HepG2 (cell line): ENCODE data around the gene LCN12. TPM values are rescaled to one million over a fixed set of nuclear protein-coding genes. Genes with fewer than 3 reads are reported as not detected.

Source experiments
- ARNTL ChIP-seq: sonication (generic); formaldehyde crosslinking; IDR thresholded peaks from 2 replicates; pipeline ENCODE4 v1.4.0; 2020; ENCODE audit warnings: mild to moderate bottlenecking, missing genetic modification reagents
- ATRX ChIP-seq: sonication (generic); formaldehyde crosslinking; IDR thresholded peaks from 2 replicates; pipeline ENCODE4 v1.4.0; 2020; ENCODE audit warnings: missing genetic modification reagents, borderline replicate concordance
- HHEX ChIP-seq: IDR thresholded peaks from 2 replicates; pipeline ENCODE4 v1.6.1; 2016; ENCODE audit warnings: control low read depth
- JDP2 ChIP-seq: sonication (generic); formaldehyde crosslinking; IDR thresholded peaks from 2 replicates; pipeline ENCODE4 v1.8.1; 2022; ENCODE audit warnings: missing genetic modification reagents, borderline replicate concordance
- MAFK ChIP-seq, 2 experiments: IDR thresholded peaks in 1 of 2; conservative IDR thresholded peaks in 1 of 2; 2 replicates each; pipeline ENCODE4 v1.6.1; 2011; ENCODE audit warnings: improper control_type of control experiment in 2 of 2, low read length in 2 of 2
- PITX1 ChIP-seq: sonication (generic); formaldehyde crosslinking; IDR thresholded peaks from 2 replicates; pipeline ENCODE4 v1.5.1; 2020; ENCODE audit warnings: mild to moderate bottlenecking, missing genetic modification reagents
- PRMT3 ChIP-seq: sonication (generic); formaldehyde crosslinking; IDR thresholded peaks from 2 replicates; pipeline ENCODE4 v1.8.1; 2022; ENCODE audit warnings: low read depth, mild to moderate bottlenecking, moderate library complexity, missing genetic modification reagents, borderline replicate concordance
- ZBTB7A ChIP-seq: sonication (generic); formaldehyde crosslinking; IDR thresholded peaks from 2 replicates; pipeline ENCODE4 v1.8.0; 2022; ENCODE audit warnings: mild to moderate bottlenecking, missing genetic modification reagents
- ZNF460 ChIP-seq: sonication (generic); formaldehyde crosslinking; IDR thresholded peaks from 2 replicates; pipeline ENCODE4 v1.5.1; 2020; ENCODE audit warnings: missing genetic modification reagents, mild to moderate bottlenecking, borderline replicate concordance
- ZNF660 ChIP-seq: sonication (generic); formaldehyde crosslinking; IDR thresholded peaks from 2 replicates; pipeline ENCODE4 v1.5.1; 2020; ENCODE audit warnings: mild to moderate bottlenecking, low read depth, missing genetic modification reagents, borderline replicate concordance
- ZNF703 ChIP-seq: sonication (generic); formaldehyde crosslinking; IDR thresholded peaks from 2 replicates; pipeline ENCODE4 v1.5.1; 2020; ENCODE audit warnings: missing genetic modification reagents, mild to moderate bottlenecking, moderate library complexity, borderline replicate concordance
- ZNF878 ChIP-seq: sonication (generic); formaldehyde crosslinking; IDR thresholded peaks from 2 replicates; pipeline ENCODE4 v1.8.1; 2023; ENCODE audit warnings: mild to moderate bottlenecking, missing genetic modification reagents, moderate library complexity
- ZSCAN12 ChIP-seq: sonication (generic); formaldehyde crosslinking; IDR thresholded peaks from 2 replicates; pipeline ENCODE4 v1.9.0; 2021; ENCODE audit warnings: mild to moderate bottlenecking, missing genetic modification reagents
- ZSCAN25 ChIP-seq: sonication (generic); formaldehyde crosslinking; IDR thresholded peaks from 2 replicates; pipeline ENCODE4 v1.8.0; 2022; ENCODE audit warnings: mild to moderate bottlenecking, missing genetic modification reagents
- polyA plus RNA-seq, 8 experiments: library from polyadenylated mRNA; depleted of rRNA in 3 of 8; stranded (reverse) in 7 of 8; unstranded in 1 of 8; fragments of >200 nt; fragmentation: Illumina TruSeq in 4 of 8; extraction: Trizol in 4 of 8; gene quantifications; 2 replicates each; pipeline versions ENCODE4 v1.2.1 to v1.2.3, GENCODE V29; 2011 to 2016; ENCODE audit warnings: low read depth in 4 of 8, missing spikeins in 1 of 8, mixed read lengths in 1 of 8; ENCODE audit not compliant: insufficient read depth in 1 of 8
- total RNA-seq, 5 experiments: library from RNA; depleted of rRNA; stranded (reverse); fragments of >200 nt; fragmentation: Illumina TruSeq; extraction: Trizol; gene quantifications; 2 replicates each; pipeline ENCODE4 v1.2.3, GENCODE V29; 2016; ENCODE audit warnings: low read depth in 1 of 5
- TF ChIP-seq, protein P1 (sequence below): sonication (generic); formaldehyde crosslinking; IDR thresholded peaks from 2 replicates; pipeline ENCODE4 v1.9.0; 2022; ENCODE audit warnings: low read depth, missing genetic modification reagents
- TF ChIP-seq, protein P2 (sequence below): sonication (generic); formaldehyde crosslinking; IDR thresholded peaks from 2 replicates; pipeline ENCODE4 v1.5.0; 2020; ENCODE audit warnings: missing genetic modification reagents
- TF ChIP-seq, protein P3 (sequence below): IDR thresholded peaks from 2 replicates; pipeline ENCODE4 v1.6.1; 2016; ENCODE audit warnings: mild to moderate bottlenecking
- TF ChIP-seq, protein P4 (sequence below): sonication (generic); formaldehyde crosslinking; IDR thresholded peaks from 2 replicates; pipeline ENCODE4 v1.5.1; 2020; ENCODE audit warnings: missing genetic modification reagents, mild to moderate bottlenecking, borderline replicate concordance
- TF ChIP-seq, protein P5 (sequence below): sonication (generic); formaldehyde crosslinking; conservative IDR thresholded peaks from 2 replicates; pipeline ENCODE4 v1.4.0; 2020; ENCODE audit warnings: missing genetic modification reagents
- TF ChIP-seq, protein P6 (sequence below): sonication (generic); formaldehyde crosslinking; IDR thresholded peaks from 2 replicates; pipeline ENCODE4 v1.8.1; 2023; ENCODE audit warnings: mild to moderate bottlenecking, inconsistent platforms, moderate library complexity, missing genetic modification reagents, borderline replicate concordance

The LCN12 gene
- total and polyA plus RNA-seq, 2 of the 13 experiments (the other 11 are each of a cell fraction or from before 2014, with no cell fraction given) = 3.4 to 6.9 TPM

DNA sequence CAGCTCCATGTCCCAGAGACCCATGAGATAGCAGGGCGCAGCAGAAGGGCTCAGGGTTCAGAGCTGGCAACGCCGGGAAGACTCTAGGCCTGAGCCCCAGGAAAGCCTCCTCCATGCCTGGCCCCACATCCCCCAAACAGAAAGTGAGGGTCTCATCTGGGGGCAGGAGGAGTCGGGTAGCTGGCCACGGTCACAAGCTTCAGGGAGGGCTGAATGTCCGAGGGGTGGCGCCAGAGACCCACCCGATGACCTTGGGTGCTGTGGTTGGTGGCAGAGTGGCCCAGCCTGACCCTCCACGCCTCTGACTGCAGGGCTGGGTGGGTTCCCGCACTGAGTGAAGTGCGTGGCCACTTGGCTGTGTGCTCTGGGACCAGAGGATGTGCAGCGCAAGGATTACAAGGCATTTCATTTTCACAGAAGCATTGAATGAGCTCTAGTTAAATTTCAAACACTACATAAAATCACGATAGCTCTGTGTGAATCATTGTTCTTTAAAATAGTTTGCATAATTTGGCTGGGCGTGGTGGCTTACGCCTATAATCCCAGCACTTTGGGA lies 4.0 kb upstream of the LCN12 start (continued):
- TF ChIP-seq ZNF878 (no peak), ZNF703 (CRISPR knock-in tag) (no peak), HHEX (no peak), PITX1 (CRISPR knock-in tag) (no peak), ATRX (CRISPR knock-in tag) (no peak), ZSCAN12 (CRISPR knock-in tag) (no peak), ARNTL (CRISPR knock-in tag) (no peak), ZNF460 (CRISPR knock-in tag) (no peak), MAFK (conservative IDR thresholded peaks at IDR 0.05 in 1 of 2, IDR thresholded peaks at IDR 0.05 in 1 of 2; ENCODE audit: low read length in 2 of 2) (no peak), ZSCAN25 (CRISPR knock-in tag) (no peak), PRMT3 (CRISPR knock-in tag) (no peak), ZNF660 (CRISPR knock-in tag) (no peak), JDP2 (no peak), ZBTB7A (CRISPR knock-in tag) (0 out of 2 replicates have a peak, but pooled peaks have one; percentile 26)
- TF ChIP-seq, protein P1, sequence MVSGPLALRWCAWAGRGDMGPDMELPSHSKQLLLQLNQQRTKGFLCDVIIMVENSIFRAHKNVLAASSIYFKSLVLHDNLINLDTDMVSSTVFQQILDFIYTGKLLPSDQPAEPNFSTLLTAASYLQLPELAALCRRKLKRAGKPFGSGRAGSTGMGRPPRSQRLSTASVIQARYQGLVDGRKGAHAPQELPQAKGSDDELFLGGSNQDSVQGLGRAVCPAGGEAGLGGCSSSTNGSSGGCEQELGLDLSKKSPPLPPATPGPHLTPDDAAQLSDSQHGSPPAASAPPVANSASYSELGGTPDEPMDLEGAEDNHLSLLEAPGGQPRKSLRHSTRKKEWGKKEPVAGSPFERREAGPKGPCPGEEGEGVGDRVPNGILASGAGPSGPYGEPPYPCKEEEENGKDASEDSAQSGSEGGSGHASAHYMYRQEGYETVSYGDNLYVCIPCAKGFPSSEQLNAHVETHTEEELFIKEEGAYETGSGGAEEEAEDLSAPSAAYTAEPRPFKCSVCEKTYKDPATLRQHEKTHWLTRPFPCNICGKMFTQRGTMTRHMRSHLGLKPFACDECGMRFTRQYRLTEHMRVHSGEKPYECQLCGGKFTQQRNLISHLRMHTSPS (CRISPR knock-in tag) = peak; percentile 69
- TF ChIP-seq, protein P2, sequence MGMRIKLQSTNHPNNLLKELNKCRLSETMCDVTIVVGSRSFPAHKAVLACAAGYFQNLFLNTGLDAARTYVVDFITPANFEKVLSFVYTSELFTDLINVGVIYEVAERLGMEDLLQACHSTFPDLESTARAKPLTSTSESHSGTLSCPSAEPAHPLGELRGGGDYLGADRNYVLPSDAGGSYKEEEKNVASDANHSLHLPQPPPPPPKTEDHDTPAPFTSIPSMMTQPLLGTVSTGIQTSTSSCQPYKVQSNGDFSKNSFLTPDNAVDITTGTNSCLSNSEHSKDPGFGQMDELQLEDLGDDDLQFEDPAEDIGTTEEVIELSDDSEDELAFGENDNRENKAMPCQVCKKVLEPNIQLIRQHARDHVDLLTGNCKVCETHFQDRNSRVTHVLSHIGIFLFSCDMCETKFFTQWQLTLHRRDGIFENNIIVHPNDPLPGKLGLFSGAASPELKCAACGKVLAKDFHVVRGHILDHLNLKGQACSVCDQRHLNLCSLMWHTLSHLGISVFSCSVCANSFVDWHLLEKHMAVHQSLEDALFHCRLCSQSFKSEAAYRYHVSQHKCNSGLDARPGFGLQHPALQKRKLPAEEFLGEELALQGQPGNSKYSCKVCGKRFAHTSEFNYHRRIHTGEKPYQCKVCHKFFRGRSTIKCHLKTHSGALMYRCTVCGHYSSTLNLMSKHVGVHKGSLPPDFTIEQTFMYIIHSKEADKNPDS (CRISPR knock-in tag) = no peak
- TF ChIP-seq, protein P3, sequence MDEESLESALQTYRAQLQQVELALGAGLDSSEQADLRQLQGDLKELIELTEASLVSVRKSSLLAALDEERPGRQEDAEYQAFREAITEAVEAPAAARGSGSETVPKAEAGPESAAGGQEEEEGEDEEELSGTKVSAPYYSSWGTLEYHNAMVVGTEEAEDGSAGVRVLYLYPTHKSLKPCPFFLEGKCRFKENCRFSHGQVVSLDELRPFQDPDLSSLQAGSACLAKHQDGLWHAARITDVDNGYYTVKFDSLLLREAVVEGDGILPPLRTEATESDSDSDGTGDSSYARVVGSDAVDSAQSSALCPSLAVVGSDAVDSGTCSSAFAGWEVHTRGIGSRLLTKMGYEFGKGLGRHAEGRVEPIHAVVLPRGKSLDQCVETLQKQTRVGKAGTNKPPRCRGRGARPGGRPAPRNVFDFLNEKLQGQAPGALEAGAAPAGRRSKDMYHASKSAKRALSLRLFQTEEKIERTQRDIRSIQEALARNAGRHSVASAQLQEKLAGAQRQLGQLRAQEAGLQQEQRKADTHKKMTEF (CRISPR knock-in tag) = peak; percentile 20; the same call in 1 of the 2 replicates
- TF ChIP-seq, protein P4, sequence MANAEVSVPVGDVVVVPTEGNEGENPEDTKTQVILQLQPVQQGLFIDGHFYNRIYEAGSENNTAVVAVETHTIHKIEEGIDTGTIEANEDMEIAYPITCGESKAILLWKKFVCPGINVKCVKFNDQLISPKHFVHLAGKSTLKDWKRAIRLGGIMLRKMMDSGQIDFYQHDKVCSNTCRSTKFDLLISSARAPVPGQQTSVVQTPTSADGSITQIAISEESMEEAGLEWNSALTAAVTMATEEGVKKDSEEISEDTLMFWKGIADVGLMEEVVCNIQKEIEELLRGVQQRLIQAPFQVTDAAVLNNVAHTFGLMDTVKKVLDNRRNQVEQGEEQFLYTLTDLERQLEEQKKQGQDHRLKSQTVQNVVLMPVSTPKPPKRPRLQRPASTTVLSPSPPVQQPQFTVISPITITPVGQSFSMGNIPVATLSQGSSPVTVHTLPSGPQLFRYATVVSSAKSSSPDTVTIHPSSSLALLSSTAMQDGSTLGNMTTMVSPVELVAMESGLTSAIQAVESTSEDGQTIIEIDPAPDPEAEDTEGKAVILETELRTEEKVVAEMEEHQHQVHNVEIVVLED = no peak; the same call in 1 of the 2 replicates
- TF ChIP-seq, protein P5, sequence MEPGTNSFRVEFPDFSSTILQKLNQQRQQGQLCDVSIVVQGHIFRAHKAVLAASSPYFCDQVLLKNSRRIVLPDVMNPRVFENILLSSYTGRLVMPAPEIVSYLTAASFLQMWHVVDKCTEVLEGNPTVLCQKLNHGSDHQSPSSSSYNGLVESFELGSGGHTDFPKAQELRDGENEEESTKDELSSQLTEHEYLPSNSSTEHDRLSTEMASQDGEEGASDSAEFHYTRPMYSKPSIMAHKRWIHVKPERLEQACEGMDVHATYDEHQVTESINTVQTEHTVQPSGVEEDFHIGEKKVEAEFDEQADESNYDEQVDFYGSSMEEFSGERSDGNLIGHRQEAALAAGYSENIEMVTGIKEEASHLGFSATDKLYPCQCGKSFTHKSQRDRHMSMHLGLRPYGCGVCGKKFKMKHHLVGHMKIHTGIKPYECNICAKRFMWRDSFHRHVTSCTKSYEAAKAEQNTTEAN (CRISPR knock-in tag) = no peak
- TF ChIP-seq, protein P6, sequence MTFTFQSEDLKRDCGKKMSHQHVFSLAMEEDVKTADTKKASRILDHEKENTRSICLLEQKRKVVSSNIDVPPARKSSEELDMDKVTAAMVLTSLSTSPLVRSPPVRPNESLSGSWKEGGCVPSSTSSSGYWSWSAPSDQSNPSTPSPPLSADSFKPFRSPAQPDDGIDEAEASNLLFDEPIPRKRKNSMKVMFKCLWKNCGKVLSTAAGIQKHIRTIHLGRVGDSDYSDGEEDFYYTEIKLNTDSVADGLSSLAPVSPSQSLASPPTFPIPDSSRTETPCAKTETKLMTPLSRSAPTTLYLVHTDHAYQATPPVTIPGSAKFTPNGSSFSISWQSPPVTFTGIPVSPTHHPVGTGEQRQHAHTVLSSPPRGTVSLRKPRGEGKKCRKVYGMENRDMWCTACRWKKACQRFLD (CRISPR knock-in tag) = no peak
